ENCODE measurements around the gene CDH23. TPM values are rescaled to one million over a fixed set of nuclear protein-coding genes. Genes with fewer than 3 reads are reported as not detected.

Gene CDH23
- total RNA-seq, 1 experiment from 2014 or later, result 2.9 TPM

- Mint-ChIP-seq H3K4me1 (no peaks in the 10 kb centered on the region), H3K27me3 (ENCODE audit: low read depth) (no peaks in the 10 kb centered on the region; the same call in 1 of the 2 replicates), H3K36me3 (no peaks in the 10 kb centered on the region), H3K4me3 (no peak overlapping the region), H3K9me3 (no peaks in the 10 kb centered on the region), H3K27ac (no peak overlapping the region)
- ATAC-seq (peak; percentile 61; the same call in 1 of the 2 replicates), DNase-seq (ENCODE audit: low spot score) (peak; percentile 58)
- POLR2A ChIA-PET, result interaction anchor here (0.7 kb wide), 1 partner anchor 94 kb away, joined by 3 read pairs; no protein-coding TSS in a partner anchor
- CTCF ChIA-PET, result interaction anchor here (0.8 to 1.3 kb wide), 6 partner anchors 10 to 98 kb away, joined by 3 to 6 read pairs (median 4); partner anchors contain the start of gene VSIR
- TF ChIP-seq ZBTB43 (CRISPR knock-in tag; IDR thresholded peaks at IDR 0.05), result no peak; the same call in 1 of the 2 replicates
- TF ChIP-seq, protein P1, sequence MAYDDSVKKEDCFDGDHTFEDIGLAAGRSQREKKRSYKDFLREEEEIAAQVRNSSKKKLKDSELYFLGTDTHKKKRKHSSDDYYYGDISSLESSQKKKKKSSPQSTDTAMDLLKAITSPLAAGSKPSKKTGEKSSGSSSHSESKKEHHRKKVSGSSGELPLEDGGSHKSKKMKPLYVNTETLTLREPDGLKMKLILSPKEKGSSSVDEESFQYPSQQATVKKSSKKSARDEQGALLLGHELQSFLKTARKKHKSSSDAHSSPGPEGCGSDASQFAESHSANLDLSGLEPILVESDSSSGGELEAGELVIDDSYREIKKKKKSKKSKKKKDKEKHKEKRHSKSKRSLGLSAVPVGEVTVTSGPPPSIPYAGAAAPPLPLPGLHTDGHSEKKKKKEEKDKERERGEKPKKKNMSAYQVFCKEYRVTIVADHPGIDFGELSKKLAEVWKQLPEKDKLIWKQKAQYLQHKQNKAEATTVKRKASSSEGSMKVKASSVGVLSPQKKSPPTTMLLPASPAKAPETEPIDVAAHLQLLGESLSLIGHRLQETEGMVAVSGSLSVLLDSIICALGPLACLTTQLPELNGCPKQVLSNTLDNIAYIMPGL (CRISPR knock-in tag; IDR thresholded peaks at IDR 0.05), result no peak
- TF ChIP-seq, protein P2, sequence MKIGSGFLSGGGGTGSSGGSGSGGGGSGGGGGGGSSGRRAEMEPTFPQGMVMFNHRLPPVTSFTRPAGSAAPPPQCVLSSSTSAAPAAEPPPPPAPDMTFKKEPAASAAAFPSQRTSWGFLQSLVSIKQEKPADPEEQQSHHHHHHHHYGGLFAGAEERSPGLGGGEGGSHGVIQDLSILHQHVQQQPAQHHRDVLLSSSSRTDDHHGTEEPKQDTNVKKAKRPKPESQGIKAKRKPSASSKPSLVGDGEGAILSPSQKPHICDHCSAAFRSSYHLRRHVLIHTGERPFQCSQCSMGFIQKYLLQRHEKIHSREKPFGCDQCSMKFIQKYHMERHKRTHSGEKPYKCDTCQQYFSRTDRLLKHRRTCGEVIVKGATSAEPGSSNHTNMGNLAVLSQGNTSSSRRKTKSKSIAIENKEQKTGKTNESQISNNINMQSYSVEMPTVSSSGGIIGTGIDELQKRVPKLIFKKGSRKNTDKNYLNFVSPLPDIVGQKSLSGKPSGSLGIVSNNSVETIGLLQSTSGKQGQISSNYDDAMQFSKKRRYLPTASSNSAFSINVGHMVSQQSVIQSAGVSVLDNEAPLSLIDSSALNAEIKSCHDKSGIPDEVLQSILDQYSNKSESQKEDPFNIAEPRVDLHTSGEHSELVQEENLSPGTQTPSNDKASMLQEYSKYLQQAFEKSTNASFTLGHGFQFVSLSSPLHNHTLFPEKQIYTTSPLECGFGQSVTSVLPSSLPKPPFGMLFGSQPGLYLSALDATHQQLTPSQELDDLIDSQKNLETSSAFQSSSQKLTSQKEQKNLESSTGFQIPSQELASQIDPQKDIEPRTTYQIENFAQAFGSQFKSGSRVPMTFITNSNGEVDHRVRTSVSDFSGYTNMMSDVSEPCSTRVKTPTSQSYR (CRISPR knock-in tag; IDR thresholded peaks at IDR 0.05), result no peak
- TF ChIP-seq E2F4 (CRISPR knock-in tag; IDR thresholded peaks at IDR 0.05; ENCODE audit: borderline replicate concordance, low read depth), result no peak
- TF ChIP-seq OVOL2 (CRISPR knock-in tag; IDR thresholded peaks at IDR 0.05; ENCODE audit: borderline replicate concordance), result no peak
- no peak for TF ChIP-seq MLX (CRISPR knock-in tag; IDR thresholded peaks at IDR 0.05)
- no peak for TF ChIP-seq KAT7 (CRISPR knock-in tag; IDR thresholded peaks at IDR 0.05; ENCODE audit: borderline replicate concordance)
- peak; percentile 67; the same call in 1 of the 2 replicates for TF ChIP-seq NFE2L1 (CRISPR knock-in tag; IDR thresholded peaks at IDR 0.05)
- TF ChIP-seq NFATC4 (CRISPR knock-in tag; IDR thresholded peaks at IDR 0.05), result no peak
- TF ChIP-seq CREB1 (CRISPR knock-in tag; IDR thresholded peaks at IDR 0.05), result no peak
- no peak for TF ChIP-seq ELF4 (CRISPR knock-in tag; IDR thresholded peaks at IDR 0.05; ENCODE audit: low read depth)
- TF ChIP-seq, protein P3, sequence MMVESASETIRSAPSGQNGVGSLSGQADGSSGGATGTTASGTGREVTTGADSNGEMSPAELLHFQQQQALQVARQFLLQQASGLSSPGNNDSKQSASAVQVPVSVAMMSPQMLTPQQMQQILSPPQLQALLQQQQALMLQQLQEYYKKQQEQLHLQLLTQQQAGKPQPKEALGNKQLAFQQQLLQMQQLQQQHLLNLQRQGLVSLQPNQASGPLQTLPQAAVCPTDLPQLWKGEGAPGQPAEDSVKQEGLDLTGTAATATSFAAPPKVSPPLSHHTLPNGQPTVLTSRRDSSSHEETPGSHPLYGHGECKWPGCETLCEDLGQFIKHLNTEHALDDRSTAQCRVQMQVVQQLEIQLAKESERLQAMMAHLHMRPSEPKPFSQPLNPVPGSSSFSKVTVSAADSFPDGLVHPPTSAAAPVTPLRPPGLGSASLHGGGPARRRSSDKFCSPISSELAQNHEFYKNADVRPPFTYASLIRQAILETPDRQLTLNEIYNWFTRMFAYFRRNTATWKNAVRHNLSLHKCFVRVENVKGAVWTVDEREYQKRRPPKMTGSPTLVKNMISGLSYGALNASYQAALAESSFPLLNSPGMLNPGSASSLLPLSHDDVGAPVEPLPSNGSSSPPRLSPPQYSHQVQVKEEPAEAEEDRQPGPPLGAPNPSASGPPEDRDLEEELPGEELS (CRISPR knock-in tag; IDR thresholded peaks at IDR 0.05), result 0 out of 2 replicates have a peak, but pooled peaks have one; percentile 33
- no peak for TF ChIP-seq RELA (CRISPR knock-in tag; IDR thresholded peaks at IDR 0.05; ENCODE audit: borderline replicate concordance)
- TF ChIP-seq SMAD3 (CRISPR knock-in tag; IDR thresholded peaks at IDR 0.05; ENCODE audit: borderline replicate concordance), result peak; percentile 55; the same call in 1 of the 2 replicates
- TF ChIP-seq ZNF263 (CRISPR knock-in tag; IDR thresholded peaks at IDR 0.05; ENCODE audit: low read depth), result no peak
- no peak for TF ChIP-seq NR2C2 (CRISPR knock-in tag; IDR thresholded peaks at IDR 0.05)
- no peak for TF ChIP-seq ZNF121 (CRISPR knock-in tag; IDR thresholded peaks at IDR 0.05)
- no peak for TF ChIP-seq ZNF416 (CRISPR knock-in tag; IDR thresholded peaks at IDR 0.05)
- TF ChIP-seq ZMAT4 (CRISPR knock-in tag; IDR thresholded peaks at IDR 0.05), result no peak
- TF ChIP-seq, protein P4, sequence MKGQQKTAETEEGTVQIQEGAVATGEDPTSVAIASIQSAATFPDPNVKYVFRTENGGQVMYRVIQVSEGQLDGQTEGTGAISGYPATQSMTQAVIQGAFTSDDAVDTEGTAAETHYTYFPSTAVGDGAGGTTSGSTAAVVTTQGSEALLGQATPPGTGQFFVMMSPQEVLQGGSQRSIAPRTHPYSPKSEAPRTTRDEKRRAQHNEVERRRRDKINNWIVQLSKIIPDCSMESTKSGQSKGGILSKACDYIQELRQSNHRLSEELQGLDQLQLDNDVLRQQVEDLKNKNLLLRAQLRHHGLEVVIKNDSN (CRISPR knock-in tag; IDR thresholded peaks at IDR 0.05), result 0 out of 2 replicates have a peak, but pooled peaks have one; percentile 18
- TF ChIP-seq, protein P5, sequence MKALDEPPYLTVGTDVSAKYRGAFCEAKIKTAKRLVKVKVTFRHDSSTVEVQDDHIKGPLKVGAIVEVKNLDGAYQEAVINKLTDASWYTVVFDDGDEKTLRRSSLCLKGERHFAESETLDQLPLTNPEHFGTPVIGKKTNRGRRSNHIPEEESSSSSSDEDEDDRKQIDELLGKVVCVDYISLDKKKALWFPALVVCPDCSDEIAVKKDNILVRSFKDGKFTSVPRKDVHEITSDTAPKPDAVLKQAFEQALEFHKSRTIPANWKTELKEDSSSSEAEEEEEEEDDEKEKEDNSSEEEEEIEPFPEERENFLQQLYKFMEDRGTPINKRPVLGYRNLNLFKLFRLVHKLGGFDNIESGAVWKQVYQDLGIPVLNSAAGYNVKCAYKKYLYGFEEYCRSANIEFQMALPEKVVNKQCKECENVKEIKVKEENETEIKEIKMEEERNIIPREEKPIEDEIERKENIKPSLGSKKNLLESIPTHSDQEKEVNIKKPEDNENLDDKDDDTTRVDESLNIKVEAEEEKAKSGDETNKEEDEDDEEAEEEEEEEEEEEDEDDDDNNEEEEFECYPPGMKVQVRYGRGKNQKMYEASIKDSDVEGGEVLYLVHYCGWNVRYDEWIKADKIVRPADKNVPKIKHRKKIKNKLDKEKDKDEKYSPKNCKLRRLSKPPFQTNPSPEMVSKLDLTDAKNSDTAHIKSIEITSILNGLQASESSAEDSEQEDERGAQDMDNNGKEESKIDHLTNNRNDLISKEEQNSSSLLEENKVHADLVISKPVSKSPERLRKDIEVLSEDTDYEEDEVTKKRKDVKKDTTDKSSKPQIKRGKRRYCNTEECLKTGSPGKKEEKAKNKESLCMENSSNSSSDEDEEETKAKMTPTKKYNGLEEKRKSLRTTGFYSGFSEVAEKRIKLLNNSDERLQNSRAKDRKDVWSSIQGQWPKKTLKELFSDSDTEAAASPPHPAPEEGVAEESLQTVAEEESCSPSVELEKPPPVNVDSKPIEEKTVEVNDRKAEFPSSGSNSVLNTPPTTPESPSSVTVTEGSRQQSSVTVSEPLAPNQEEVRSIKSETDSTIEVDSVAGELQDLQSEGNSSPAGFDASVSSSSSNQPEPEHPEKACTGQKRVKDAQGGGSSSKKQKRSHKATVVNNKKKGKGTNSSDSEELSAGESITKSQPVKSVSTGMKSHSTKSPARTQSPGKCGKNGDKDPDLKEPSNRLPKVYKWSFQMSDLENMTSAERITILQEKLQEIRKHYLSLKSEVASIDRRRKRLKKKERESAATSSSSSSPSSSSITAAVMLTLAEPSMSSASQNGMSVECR (CRISPR knock-in tag; IDR thresholded peaks at IDR 0.05; ENCODE audit: borderline replicate concordance), result no peak
- TF ChIP-seq TP53 (CRISPR knock-in tag; IDR thresholded peaks at IDR 0.05), result no peak
Measured at GRCh38 chr10:71795248-71795647, 398.5 kb downstream of the CDH23 start.

Measured in WTC11 (cell line).